Stimulated activated CD8-positive, alpha-beta memory T cell treated with anti-CD3 and anti-CD28 coated beads, Interleukin-12 subunit alpha, Interleukin-12 subunit beta, amount 100 ng/mL, for 1 hour (primary cell): ENCODE results near the gene C18orf63.
"Not testable (repeated sequence)": the region's sequence is repeated elsewhere in the genome, so short reads cannot be mapped to it uniquely, and the experiment has no call there.

Source experiments
- DNase-seq: peaks from one replicate; pipeline ENCODE4 v3.0.0-alpha.2; 2020; ENCODE audit warnings: low read depth

Gene C18orf63

DNA sequence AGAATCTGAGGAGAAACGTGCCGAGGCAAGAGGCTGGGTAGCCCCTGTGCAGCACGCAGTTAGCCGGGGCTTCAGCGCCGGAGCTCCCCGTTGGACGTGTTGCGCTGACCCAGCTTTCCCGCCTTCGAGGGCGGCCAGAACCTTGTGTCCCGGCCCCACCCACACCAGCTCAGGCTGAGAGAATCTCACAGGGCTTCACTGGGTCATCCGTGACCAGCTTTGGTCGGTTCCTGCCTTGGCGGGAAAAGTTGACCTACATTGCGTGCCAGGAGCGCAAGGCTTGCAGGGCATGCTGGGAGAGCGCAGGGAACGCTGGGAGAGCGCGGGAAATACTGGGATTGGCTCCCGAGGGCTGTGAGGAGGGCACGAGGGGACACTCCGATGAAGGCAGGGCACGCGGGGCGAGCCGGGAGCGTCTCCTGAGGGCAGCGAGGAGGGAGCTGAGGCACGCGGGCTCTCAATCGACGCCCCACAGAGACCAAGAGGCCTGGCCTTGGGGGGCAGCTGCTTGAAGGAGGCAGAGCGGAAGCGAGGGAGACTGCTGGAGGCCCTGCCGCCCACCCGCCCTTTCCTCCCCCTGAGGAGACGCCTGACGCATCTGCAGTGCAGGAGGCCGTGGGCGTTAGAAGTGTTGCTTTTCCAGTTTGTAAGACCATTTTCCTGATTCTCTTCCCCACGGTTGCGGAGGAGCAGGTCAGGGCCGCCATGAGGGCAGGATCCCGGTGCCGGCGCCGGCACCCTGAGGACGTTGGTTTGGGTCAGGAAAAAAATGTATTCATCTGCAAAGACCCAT lies at the start of gene C18orf63:
Gene C18orf63, plus strand, starts transcription at position 376 of the 793 bp plus-strand sequence. CDS start 2,027 bp downstream, outside the sequence.
- no peak for DNase-seq

DNA sequence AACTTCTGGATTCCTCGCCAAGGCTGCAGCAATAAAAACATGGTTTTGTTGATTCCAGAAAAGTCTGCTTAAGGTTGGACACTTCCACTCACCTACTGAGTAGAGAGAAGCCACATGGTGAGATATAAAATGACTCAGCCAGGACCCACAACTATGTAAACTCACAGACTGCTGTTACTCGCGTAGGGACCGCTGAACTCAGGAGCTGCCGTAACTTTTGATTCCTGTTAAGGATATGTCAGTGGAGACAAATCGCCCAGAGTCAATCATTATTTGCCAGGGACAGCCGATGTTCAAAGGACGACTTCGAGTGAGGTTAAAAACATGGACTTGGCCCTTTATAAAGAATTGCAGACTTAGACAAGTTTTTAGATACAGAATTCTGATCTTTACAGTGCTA lies 49.5 kb upstream of the C18orf63 start:
- DNase-seq: no peak

DNA sequence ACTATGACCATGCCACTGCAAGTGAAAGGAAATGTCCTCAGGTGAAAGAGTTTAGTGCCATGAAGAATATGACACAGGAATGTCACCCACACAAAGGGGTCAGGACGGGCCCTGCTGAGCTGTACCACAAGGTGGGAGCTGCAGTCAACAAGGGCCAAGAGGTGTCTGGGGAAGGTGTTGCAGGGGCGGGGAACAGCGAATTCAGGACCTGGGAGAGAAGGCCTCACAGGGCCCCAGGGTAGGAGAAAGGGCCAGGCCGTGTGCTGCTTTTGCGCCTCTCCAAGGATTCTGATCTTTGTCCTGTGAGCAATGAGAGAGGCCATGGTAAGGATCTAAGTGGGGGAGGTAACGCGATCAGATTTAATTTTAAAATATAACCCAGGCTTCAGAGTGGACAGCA lies 47.5 kb upstream of the C18orf63 start:
- no peak for DNase-seq

DNA sequence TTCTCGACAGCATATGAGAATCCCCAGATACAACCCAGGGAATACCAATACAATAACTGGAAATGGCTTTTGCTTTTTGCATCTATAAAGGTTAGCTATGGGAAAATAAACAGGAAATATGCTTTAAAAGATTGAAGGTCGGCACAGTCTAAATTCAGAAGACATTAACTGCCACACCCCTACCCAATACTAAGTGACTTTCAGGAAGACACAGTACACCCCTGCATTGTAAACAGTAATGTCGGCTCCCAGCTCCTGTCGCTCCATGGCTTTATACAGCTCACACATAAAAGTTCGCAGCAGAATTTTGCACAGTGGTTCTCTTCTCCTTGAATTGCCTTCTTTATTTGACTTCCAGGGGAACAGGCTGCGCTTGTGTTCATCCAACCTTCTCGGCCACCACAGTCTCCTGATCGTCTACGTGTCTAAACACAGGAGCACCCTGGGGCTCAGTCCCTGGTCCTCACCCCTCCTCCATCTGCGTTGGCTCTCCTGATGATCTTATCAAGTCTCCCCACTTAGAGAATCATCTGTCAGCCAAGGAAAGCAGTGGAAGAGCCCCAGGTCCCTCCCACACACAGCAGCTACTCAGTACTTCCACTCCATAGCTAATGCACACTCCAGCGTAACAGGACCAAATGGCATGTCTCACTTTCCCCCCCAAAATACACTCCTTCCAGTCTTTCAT lies 46.6 kb upstream of the C18orf63 start:
- DNase-seq: no peak

DNA sequence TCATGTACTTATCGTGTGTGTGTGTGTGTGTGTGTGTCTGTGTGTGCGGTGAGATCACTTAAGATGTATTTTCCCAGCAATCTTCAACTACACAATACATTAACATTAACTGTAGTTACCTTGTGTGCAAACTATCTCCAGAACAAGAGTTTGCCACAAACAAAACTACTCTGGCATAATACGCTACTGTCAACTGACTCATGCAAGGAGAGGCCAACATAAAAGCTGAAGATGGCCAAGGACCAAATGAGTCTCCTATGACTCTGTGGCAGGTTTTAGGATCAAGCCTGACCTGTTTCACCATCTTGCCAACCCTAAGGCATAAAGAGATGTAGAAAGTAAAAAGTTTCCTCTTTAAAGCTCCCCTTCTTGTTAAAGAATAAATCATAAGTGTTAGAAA lies 44.0 kb upstream of the C18orf63 start:
- DNase-seq: no peak

DNA sequence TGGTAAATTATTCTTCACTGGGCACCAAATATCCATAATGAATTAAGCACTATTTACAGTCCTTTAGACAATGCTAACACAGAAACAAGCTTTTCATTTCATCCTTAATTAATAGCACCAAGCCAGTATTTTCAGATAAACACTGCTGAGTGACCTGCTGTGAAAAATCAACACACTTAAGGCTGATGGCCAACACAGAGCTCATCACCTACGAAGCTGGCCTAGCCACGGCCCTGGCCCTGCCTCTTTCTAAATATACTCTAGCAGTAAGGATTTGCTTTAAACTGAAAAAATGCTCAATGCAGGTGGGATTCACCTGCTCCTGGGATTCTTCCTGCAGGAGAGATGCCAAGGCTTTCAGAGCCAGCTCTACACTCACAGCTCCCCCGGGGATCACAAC lies 42.2 kb upstream of the C18orf63 start:
- DNase-seq: no peak

DNA sequence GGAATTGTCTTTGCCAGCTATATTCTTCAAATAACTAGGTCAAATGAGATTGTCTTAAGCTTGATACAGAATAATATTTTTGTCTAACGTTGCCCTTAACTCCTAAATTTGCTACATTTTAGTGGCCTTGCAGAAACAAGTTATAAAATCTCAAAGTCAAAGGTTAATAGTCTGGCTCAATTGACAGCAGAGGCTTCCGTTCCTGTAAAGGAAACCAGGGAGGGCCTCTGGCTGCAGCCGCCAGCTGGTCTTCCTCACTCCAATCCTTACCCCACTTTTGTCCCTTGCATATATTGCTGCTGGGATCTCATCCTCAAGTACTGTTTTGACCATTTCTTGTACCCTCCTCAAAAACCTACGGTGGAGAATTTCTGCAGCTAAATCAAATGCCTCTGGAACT lies 40.9 kb upstream of the C18orf63 start:
- DNase-seq: no peak

DNA sequence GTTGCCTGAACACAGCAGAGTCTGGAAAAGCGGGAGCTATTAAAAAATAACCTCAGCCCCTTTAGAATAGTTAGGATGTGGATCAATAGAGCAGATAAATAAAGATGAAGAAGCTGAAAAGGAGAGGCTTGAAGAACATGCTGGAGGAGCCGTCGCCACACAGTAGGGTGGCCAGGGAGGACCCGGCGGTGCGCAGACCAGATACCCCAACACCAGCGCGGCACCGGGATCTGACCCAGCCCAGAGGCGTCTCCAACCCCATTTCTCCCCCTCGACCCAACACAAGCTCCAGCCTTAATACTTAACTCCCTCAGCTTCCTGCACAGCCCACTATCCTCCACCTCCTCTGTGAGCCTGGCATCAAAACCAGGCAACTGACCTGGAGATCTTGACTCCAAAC lies 39.9 kb upstream of the C18orf63 start:
- no peak for DNase-seq

DNA sequence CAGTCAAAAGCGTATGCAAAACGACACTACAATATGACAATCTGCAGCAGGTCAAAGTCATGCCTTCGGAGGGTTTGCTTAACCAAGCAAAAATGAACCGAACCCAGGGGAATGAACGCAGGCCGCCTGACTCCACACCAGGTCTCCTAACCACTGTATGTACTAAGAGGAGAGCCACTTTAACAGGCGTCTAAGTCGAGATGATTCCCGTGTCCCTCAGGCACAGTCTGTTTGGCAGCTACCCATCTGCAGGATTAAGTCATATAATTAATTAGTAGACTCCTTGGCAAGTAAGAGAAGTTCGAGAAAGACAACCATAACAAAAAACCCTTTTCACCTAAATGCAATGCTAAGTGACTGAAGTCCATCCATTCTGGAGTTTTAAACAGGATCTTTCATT lies 39.0 kb upstream of the C18orf63 start:
- no peak for DNase-seq

DNA sequence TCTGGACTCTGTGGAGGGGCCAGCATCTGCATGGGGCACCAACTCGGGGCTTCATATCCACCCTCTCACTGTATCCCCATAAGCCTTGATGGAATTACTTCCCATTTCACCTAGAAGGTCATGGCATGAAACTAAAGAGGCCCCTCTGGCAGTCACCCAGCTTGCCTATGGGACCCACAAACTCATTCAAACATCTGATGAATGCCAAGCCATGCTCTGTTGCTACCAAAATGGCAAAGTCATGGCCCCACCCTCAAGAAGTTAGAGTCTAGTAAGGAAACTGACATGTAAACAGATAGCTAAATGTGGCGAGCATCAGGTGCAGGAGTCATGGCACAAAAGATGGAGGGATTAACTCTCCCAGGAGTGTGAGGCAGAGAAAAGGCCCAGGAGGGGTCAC lies 38.3 kb upstream of the C18orf63 start:
- no peak for DNase-seq

DNA sequence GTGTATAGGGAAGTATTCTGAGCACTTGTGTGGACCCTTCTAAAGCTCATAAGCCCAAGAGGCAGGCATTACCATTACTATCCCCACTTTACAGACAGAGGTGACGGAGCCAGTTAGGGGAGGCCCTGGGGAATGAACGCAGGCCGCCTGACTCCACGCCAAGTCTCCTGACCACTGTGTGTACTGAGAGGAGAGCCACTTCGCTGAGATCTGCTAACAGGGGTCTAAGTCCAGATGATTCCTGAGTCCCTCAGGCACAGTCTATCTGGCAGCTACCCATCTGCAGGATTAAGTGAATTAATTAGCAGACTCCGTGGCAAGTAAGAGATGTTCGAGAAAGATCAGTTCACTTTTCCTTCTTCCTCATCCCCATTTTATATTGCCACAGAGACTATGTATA lies 37.6 kb upstream of the C18orf63 start:
- DNase-seq: no peak

DNA sequence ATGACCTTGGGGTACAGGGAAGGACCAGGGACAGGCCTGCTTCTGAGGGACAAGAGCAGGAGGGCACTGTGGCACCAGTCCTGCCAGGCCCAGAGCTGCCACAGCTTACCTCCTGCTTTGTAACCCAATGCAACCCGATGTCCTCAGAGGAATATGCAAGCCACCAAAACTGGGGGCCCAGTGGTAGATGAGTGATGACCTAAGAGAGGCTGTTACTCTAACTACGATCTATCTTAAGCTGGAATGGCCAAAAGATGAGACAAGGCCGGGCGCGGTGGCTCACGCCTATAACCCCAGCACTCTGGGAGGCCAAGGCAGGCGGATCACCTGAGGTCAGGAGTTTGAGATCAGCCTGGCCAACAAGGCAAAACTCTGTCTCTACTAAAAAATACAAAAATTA lies 36.7 kb upstream of the C18orf63 start:
- DNase-seq: no peak

DNA sequence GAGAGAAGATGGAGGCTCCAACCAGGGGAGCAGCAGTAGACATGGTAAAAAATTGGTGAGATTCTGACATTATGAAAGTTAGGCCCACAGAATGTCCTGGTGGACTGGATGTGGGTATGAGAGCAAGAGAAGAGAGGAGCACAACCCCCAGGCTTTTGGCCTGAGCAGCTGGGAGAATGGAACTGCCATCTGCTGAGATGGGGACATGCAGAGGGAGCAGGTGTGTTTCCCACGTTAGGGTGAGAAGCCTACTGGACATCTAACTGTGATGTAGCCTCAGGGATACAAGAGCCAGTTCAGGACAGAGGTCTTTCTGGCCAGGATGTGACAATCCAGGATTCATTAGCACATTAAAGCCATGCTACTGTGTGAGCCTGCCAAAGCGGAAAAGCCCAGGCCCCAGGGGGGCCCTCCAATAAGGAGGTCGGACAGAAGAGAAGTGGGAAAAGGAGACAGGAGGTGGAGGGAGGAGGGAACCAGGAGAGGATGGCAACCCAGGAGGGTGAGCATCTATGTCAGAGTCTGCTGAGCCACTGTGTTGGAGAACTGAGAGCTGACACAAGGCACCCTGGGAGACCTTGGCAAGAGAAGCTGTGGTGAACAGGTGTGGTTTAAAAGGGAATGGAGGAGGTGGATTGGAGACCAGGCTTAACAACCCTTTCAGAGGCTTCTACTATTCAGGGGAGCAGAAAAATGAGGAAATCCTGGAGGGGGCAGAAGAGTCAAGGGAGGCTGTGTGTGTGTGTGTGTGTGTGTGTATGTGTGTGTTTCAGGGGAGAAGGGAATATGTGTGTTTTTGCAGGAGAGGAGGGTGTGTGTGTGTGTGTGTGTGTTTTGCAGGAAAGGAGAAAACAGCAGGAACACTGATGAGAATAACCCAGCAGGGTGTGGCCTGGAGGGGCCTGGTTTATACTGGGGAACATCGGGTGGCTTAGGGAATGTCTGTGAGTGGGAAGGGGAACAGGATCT lies 34.3 kb upstream of the C18orf63 start:
- DNase-seq: no peak

DNA sequence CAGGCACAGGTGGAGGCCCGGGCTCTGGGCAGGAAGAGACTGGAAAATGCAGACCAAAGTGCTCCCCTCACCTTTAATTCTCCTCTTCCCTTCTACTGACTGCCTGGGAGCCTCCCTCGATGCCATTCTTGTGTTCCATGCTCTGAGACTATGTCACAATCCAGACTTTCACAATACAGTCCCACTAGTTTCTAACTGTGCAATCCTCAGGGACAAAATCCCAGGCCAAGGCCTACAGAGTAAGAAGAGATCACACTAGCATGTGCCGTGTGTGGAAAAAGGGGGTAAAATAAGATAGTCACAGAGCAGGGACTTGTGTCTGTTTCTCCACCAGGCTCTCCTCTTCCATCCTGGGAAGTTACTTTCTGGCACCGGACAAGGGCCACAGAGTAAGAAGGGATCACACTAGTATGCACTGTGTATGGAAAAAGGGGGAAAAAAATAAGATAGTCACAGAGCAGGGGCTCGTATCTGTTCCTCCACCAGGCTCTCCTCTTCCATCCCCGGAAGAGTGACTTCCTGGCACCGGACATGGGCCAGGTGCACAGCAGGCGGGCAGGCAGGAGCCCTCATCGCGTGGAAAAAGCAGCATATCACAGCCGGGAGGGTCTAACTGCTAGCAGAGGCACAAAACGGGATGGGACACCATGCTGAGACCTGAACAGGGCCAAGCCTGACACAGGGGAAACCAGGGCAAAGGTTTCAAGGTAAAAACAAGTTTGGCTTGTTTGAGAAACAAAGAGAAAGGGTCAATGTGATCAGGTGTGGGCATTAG lies 33.5 kb upstream of the C18orf63 start:
- DNase-seq: no peak

DNA sequence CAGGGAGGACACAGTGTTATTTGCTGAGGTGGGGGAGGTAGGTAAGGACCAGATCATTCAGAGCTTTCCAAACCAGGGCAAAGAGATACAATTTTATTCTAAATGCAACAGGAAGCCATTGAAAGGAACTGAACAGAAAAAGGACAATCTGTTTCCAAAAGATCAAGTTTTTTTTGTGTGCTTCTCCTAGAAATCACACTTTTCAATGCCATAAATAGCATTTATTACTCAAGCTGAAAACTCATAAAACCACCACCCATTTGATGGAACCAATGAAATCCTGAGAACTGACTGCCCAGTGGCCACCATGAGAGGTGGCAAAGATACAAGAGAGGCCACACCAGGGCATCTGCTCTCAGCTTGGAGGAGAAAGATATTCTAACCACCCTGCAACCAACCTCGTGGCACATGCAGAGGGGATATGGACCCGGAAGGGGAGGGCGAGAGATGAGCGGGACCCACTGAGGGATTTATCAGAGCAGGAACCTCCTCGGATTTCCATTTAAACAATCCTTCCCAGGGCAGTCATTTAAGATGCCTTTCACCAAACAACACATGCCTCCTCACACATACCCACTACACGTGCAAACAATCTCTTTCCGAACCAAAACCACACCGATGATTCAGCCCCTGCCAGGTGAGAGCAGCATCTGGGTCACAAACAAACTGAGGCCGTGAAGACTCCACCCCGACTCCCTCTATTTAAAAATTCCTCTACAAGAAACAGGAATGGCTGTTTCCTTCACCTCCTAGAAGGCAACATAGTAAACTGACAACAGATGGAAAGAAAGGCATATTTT lies 32.7 kb upstream of the C18orf63 start:
- DNase-seq: no peak

DNA sequence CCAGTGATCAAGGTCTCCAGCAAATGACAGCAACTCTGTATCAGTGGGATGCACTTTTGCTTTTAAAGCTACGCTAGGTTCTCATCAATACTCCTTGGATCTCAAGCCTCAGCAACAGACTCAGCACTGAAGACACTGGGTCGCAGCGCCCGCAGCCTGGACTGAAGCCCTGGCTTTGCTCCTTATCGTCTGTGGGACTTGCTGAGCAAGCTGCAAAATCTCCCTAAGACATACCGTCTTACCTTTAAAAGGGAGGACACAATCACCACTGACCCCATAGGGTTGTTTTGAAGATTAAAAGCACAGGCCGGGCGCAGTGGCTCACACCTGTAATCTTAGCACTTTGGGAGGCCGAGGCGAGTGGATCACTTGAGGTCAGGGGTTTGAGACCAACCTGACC lies 32.0 kb upstream of the C18orf63 start:
- no peak for DNase-seq

DNA sequence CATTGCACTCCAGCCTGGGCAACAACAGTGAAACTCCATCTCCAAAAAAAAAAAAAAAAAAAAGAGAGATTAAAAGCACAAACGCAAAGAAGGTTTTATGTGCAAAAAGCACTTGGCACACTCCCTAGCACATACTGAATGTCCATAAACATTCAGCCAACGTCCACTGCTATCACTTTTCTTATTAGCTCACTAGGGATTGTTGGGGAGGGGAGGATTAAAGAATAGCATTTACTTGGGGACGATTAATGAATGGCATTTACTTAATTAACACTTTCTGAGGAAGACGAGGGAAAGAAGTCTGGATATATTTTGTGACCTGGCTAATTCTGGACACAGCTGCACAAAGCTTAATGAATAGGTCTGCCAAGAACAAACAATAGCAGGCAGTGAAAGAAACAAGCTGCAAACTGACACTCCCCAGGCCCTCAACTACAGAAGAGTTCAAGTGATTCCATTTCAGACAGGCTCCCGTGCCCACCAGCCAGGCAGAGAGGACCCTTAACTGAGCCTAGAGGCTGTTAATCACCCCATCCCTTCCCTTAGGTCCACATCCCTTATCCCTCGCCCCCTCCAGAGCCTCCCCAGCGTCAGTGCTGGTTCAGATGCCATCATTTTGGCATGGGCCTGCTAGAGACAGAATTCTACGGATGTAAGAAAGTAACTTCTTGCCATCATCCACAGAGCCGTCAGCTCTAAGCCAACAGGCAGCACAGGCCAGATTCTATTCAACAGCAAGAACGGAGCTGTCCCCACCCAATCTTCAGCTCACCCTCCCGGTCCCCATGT lies 31.3 kb upstream of the C18orf63 start:
- no peak for DNase-seq

DNA sequence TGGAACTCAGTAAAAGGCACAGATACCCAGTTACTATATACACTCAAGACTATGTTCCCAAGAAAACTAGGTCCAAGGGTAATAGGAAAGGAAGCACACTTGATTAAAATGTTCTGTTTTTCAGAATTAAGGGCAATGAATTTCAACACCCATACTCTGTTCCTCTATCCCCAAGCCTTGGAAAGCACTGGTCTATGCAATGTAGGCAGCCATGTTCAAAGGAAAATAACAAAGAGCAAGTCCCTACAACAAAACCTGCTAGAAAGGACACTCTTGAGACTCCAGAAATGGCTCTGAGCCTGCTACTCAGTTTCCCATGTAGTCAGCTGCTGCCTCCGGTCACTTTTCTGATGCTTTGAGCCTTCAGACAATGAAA lies 30.7 kb upstream of the C18orf63 start:
- DNase-seq: no peak

DNA sequence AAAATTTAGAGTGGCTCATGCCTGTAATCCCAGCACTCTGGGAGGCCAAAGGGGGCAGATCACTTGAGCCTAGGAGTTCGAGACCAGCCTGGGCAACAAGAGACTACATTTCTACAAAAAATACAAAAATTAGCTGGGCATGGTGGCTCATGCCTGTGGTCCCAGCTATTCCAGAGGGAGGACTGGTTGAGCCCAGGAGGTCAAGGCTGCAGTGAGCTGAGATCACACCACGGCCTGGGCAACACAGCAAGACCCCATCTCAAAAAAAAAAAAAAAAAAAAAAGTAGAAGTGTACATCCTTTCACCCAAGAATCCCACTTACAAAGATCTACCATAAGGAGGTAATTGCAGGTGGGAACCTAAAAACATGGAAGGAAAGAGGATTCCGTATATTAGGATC lies 30.1 kb upstream of the C18orf63 start:
- not testable (repeated sequence) for DNase-seq
